Liver (tissue), 9 donors: Measurements from ENCODE around the gene ENOX2. TPM values are rescaled to one million over a fixed set of nuclear protein-coding genes. Genes with fewer than 3 reads are reported as not detected.

Experiments used
- DNase-seq: peaks from one replicate; pipeline ENCODE4 v3.0.0-alpha.2; 2017; ENCODE audit warnings: low spot score
- H3K27ac ChIP-seq, 2 donors: one replicate each; pipeline ENCODE4 v1.7.0; 2013; ENCODE audit warnings: inconsistent platforms in 2 of 2, low read length in 2 of 2, control low read depth in 1 of 2, low read depth in 1 of 2, mild to moderate bottlenecking in 1 of 2
- H3K27me3 ChIP-seq, 4 donors: one replicate each; pipeline versions ENCODE4 v1.6.1 to v1.7.0; 2013; ENCODE audit warnings: low read length in 3 of 4, inconsistent platforms in 1 of 4, mild to moderate bottlenecking in 1 of 4, moderate library complexity in 1 of 4; ENCODE audit not compliant: control insufficient read depth in 4 of 4, insufficient read depth in 4 of 4
- H3K36me3 ChIP-seq, 4 donors: one replicate each; pipeline versions ENCODE4 v1.6.1 to v1.7.0; 2013; ENCODE audit warnings: low read length in 3 of 4, mild to moderate bottlenecking in 3 of 4, low read depth in 1 of 4, moderate library complexity in 1 of 4; ENCODE audit not compliant: control insufficient read depth in 4 of 4, insufficient read depth in 3 of 4
- H3K4me1 ChIP-seq, 4 donors: one replicate each; pipeline versions ENCODE4 v1.6.1 to v1.7.0; 2013; ENCODE audit warnings: low read length in 3 of 4, mild to moderate bottlenecking in 3 of 4, moderate library complexity in 1 of 4; ENCODE audit not compliant: control insufficient read depth in 4 of 4, insufficient read depth in 4 of 4
- H3K4me3 ChIP-seq, 3 donors: one replicate each; pipeline versions ENCODE4 v1.6.1 to v1.7.0; 2013; ENCODE audit warnings: low read length in 3 of 3, control low read depth in 1 of 3, low read depth in 1 of 3, mild to moderate bottlenecking in 1 of 3
- H3K9ac ChIP-seq, 2 donors: one replicate each; pipeline ENCODE4 v1.7.0; 2013; ENCODE audit warnings: low read length in 2 of 2, mild to moderate bottlenecking in 2 of 2, moderate library complexity in 2 of 2, control low read depth in 1 of 2, low read depth in 1 of 2
- H3K9me3 ChIP-seq, 4 donors: one replicate each; pipeline versions ENCODE4 v1.6.1 to v1.7.0; 2013; ENCODE audit warnings: low read length in 3 of 4; ENCODE audit not compliant: control insufficient read depth in 4 of 4
- EGR1 ChIP-seq, 2 donors: IDR thresholded peaks; 2 replicates each; pipeline ENCODE4 v1.6.1; 2016 to 2018; ENCODE audit warnings: antibody characterized with exemption in 2 of 2, low read depth in 2 of 2
- FOXA1 ChIP-seq: IDR thresholded peaks from 2 replicates; pipeline ENCODE4 v1.6.1; 2016; ENCODE audit warnings: antibody characterized with exemption
- FOXA2 ChIP-seq: IDR thresholded peaks from 2 replicates; pipeline ENCODE4 v1.6.1; 2016; ENCODE audit warnings: antibody characterized with exemption
- GABPA ChIP-seq, 2 donors: IDR thresholded peaks in 1 of 2; conservative IDR thresholded peaks in 1 of 2; 2 replicates each; pipeline ENCODE4 v1.6.1; 2016; ENCODE audit warnings: antibody characterized with exemption in 2 of 2, mild to moderate bottlenecking in 1 of 2, moderate library complexity in 1 of 2
- HNF4A ChIP-seq, 2 donors: conservative IDR thresholded peaks; 2 replicates each; pipeline ENCODE4 v1.6.1; 2016; ENCODE audit warnings: antibody characterized with exemption in 2 of 2, mild to moderate bottlenecking in 2 of 2
- HNF4G ChIP-seq: IDR thresholded peaks from 2 replicates; pipeline ENCODE4 v1.6.1; 2016; ENCODE audit warnings: antibody characterized with exemption
- JUND ChIP-seq, 2 donors: IDR thresholded peaks; 2 replicates each; pipeline ENCODE4 v1.6.1; 2016; ENCODE audit warnings: antibody characterized with exemption in 2 of 2
- NR2F2 ChIP-seq: IDR thresholded peaks from 2 replicates; pipeline ENCODE4 v1.6.1; 2016; ENCODE audit warnings: antibody characterized with exemption
- RAD21 ChIP-seq, 2 donors: IDR thresholded peaks; 2 replicates each; pipeline ENCODE4 v1.6.1; 2016; ENCODE audit warnings: antibody characterized with exemption in 2 of 2, mild to moderate bottlenecking in 2 of 2
- SP1 ChIP-seq: IDR thresholded peaks from 2 replicates; pipeline ENCODE4 v1.6.1; 2018; ENCODE audit warnings: antibody characterized with exemption, mild to moderate bottlenecking
- TAF1 ChIP-seq: conservative IDR thresholded peaks from 2 replicates; pipeline ENCODE4 v1.6.1; 2016; ENCODE audit warnings: antibody characterized with exemption, mild to moderate bottlenecking
- YY1 ChIP-seq: IDR thresholded peaks from 2 replicates; pipeline ENCODE4 v1.6.1; 2016; ENCODE audit warnings: antibody characterized with exemption, mild to moderate bottlenecking
- WGBS: extraction: QIAGEN DNeasy Blood & Tissue Kit; methylation state at CpG from one replicate; pipeline ENCODE4 v1.1.7; 2013; 5-methylcytosine and 5-hydroxymethylcytosine counted together
- polyA plus RNA-seq, 2 donors: library from polyadenylated mRNA; stranded (reverse) in 1 of 2; unstranded in 1 of 2; fragments of 200-250 nt in 1 of 2; fragments of >200 nt in 1 of 2; fragmentation: Nextera tagmentation in 1 of 2; extraction: Ambion mirVana in 1 of 2; gene quantifications; one replicate each; pipeline versions ENCODE4 v1.2.1 to v1.2.3, GENCODE V29; 2013 to 2015
- total RNA-seq, 2 donors: library from RNA; depleted of rRNA; stranded (reverse); fragments of >200 nt; gene quantifications; one replicate each; pipeline ENCODE4 v1.2.3, GENCODE V29; 2014
- TF ChIP-seq, protein P1 (sequence below): IDR thresholded peaks from 2 replicates; pipeline ENCODE4 v1.6.1; 2016; ENCODE audit warnings: antibody characterized with exemption
- TF ChIP-seq, protein P2 (sequence below): IDR thresholded peaks from 2 replicates; pipeline ENCODE4 v1.6.1; 2016; ENCODE audit warnings: antibody characterized with exemption
- TF ChIP-seq, protein P3 (sequence below): fragments of 150-350 bp; IDR thresholded peaks from 2 replicates; pipeline ENCODE4 v1.5.1; 2017; ENCODE audit warnings: improper control_type of control experiment, low read depth, low read length; ENCODE audit not compliant: missing input control
- TF ChIP-seq, protein P4 (sequence below): IDR thresholded peaks from 2 replicates; pipeline ENCODE4 v1.6.1; 2016; ENCODE audit warnings: antibody characterized with exemption, mild to moderate bottlenecking
- TF ChIP-seq, protein P5 (sequence below): IDR thresholded peaks from 2 replicates; pipeline ENCODE4 v1.6.1; 2016; ENCODE audit warnings: antibody characterized with exemption
- donor health status: healthy.
- donor health status: healthy.
- donor health status: healthy.
- donor health status: healthy.
- donor health status: healthy.

Gene ENOX2
- total and polyA plus RNA-seq, 4 donors: 5.0 to 11.5 (median 6.5) TPM

DNA sequence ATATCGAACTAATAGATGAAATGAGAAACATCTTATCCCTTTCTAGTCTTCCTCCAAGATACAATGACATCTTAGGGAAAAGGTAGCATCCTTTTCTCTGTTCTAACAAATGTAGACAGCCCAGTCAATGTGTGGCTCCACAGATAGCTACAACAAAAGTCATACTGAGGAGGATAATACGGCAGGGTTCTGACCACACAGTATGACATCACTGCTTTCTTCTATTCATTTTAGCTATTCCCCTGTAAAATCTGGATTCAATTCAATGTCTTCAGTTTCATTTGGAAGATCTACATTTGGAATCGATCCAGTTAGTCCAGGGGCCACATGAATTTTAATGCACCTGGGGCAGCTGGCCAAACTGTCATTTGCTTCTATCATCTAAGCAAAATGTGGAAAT lies 51.4 kb downstream of the ENOX2 start:
- no peaks in the 10 kb centered on the region for H3K27me3 ChIP-seq
- TF ChIP-seq HNF4A (conservative IDR thresholded peaks at IDR 0.05): no peak
- TF ChIP-seq, protein P1, sequence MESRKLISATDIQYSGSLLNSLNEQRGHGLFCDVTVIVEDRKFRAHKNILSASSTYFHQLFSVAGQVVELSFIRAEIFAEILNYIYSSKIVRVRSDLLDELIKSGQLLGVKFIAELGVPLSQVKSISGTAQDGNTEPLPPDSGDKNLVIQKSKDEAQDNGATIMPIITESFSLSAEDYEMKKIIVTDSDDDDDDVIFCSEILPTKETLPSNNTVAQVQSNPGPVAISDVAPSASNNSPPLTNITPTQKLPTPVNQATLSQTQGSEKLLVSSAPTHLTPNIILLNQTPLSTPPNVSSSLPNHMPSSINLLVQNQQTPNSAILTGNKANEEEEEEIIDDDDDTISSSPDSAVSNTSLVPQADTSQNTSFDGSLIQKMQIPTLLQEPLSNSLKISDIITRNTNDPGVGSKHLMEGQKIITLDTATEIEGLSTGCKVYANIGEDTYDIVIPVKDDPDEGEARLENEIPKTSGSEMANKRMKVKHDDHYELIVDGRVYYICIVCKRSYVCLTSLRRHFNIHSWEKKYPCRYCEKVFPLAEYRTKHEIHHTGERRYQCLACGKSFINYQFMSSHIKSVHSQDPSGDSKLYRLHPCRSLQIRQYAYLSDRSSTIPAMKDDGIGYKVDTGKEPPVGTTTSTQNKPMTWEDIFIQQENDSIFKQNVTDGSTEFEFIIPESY: no peak
- TF ChIP-seq, protein P2, sequence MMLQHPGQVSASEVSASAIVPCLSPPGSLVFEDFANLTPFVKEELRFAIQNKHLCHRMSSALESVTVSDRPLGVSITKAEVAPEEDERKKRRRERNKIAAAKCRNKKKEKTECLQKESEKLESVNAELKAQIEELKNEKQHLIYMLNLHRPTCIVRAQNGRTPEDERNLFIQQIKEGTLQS: no peak
- TF ChIP-seq GABPA (IDR thresholded peaks at IDR 0.05 in 1 of 2, conservative IDR thresholded peaks at IDR 0.05 in 1 of 2): no peak
- no peak for TF ChIP-seq JUND (IDR thresholded peaks at IDR 0.05)
- no peak for TF ChIP-seq EGR1 (IDR thresholded peaks at IDR 0.05; ENCODE audit: low read depth in 2 of 2)
- no peak for TF ChIP-seq HNF4G
- TF ChIP-seq RAD21 (IDR thresholded peaks at IDR 0.05): no peak
- TF ChIP-seq, protein P3, sequence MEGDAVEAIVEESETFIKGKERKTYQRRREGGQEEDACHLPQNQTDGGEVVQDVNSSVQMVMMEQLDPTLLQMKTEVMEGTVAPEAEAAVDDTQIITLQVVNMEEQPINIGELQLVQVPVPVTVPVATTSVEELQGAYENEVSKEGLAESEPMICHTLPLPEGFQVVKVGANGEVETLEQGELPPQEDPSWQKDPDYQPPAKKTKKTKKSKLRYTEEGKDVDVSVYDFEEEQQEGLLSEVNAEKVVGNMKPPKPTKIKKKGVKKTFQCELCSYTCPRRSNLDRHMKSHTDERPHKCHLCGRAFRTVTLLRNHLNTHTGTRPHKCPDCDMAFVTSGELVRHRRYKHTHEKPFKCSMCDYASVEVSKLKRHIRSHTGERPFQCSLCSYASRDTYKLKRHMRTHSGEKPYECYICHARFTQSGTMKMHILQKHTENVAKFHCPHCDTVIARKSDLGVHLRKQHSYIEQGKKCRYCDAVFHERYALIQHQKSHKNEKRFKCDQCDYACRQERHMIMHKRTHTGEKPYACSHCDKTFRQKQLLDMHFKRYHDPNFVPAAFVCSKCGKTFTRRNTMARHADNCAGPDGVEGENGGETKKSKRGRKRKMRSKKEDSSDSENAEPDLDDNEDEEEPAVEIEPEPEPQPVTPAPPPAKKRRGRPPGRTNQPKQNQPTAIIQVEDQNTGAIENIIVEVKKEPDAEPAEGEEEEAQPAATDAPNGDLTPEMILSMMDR: no peak
- TF ChIP-seq, protein P4, sequence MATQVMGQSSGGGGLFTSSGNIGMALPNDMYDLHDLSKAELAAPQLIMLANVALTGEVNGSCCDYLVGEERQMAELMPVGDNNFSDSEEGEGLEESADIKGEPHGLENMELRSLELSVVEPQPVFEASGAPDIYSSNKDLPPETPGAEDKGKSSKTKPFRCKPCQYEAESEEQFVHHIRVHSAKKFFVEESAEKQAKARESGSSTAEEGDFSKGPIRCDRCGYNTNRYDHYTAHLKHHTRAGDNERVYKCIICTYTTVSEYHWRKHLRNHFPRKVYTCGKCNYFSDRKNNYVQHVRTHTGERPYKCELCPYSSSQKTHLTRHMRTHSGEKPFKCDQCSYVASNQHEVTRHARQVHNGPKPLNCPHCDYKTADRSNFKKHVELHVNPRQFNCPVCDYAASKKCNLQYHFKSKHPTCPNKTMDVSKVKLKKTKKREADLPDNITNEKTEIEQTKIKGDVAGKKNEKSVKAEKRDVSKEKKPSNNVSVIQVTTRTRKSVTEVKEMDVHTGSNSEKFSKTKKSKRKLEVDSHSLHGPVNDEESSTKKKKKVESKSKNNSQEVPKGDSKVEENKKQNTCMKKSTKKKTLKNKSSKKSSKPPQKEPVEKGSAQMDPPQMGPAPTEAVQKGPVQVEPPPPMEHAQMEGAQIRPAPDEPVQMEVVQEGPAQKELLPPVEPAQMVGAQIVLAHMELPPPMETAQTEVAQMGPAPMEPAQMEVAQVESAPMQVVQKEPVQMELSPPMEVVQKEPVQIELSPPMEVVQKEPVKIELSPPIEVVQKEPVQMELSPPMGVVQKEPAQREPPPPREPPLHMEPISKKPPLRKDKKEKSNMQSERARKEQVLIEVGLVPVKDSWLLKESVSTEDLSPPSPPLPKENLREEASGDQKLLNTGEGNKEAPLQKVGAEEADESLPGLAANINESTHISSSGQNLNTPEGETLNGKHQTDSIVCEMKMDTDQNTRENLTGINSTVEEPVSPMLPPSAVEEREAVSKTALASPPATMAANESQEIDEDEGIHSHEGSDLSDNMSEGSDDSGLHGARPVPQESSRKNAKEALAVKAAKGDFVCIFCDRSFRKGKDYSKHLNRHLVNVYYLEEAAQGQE: no peak
- TF ChIP-seq NR2F2: no peak
- TF ChIP-seq, protein P5, sequence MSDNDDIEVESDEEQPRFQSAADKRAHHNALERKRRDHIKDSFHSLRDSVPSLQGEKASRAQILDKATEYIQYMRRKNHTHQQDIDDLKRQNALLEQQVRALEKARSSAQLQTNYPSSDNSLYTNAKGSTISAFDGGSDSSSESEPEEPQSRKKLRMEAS: no peak
- H3K4me3 ChIP-seq: no peak overlapping the region
- DNase-seq: no peak
- H3K4me1 ChIP-seq: no peaks in the 10 kb centered on the region
- no peak overlapping the region for H3K9ac ChIP-seq
- WGBS: 95% methylated on average over 3 of the region's 3 CpGs
- H3K27ac ChIP-seq: no peak overlapping the region
- peaks cover 0 to 2% (median 0%) of the 10 kb centered on the region in 4 donors for H3K9me3 ChIP-seq
- H3K36me3 ChIP-seq: peaks cover 0 to 5% (median 0%) of the 10 kb centered on the region in 4 donors

DNA sequence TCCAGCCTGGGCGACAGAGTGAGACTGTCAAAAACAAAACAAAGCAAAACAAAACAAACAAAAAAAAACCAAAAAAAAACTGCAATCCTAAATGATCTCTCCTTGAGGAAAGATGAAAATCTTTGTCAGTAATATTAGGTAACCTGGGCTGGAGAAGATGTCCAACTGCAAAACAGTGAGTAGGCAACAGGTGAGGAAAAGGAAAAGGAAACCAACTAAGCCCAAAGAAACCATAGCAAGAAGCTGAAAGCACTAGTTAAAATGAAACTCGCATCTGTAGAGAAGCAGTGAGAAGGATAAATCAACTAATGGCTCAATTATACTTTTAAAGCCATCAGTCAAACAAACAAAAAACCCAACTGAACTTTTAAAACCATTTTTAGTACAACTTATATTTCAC lies 54.2 kb downstream of the ENOX2 start:
- no peak for TF ChIP-seq NR2F2
- TF ChIP-seq YY1: no peak
- TF ChIP-seq, protein P2: no peak
- TF ChIP-seq TAF1: no peak
- TF ChIP-seq, protein P1: no peak
- TF ChIP-seq JUND (IDR thresholded peaks at IDR 0.05): no peak
- no peak for TF ChIP-seq FOXA2
- TF ChIP-seq, protein P5: no peak
- TF ChIP-seq RAD21 (IDR thresholded peaks at IDR 0.05): no peak
- TF ChIP-seq SP1: no peak
- TF ChIP-seq FOXA1: no peak
- TF ChIP-seq, protein P4: no peak
- Histone ChIP-seq H3K4me1 (no peaks in the 10 kb centered on the region), H3K9ac (no peak overlapping the region), H3K36me3 (no peaks in the 10 kb centered on the region), H3K4me3 (no peak overlapping the region), H3K9me3 (no peaks in the 10 kb centered on the region), H3K27me3 (no peaks in the 10 kb centered on the region), H3K27ac (no peak overlapping the region)
- DNase-seq: no peak
- 88% methylated on average over 2 of the region's 2 CpGs for WGBS
